Activated T-cell treated with anti-CD3 and anti-CD28 coated beads, Interleukin-2, amount 50 U/mL, for 4 hours (primary cell): ENCODE data around the gene IL10RB. TPM values are rescaled to one million over a fixed set of nuclear protein-coding genes. Genes with fewer than 3 reads are reported as not detected.
A peak's percentile ranks its signal among the peaks of the same experiment; 100 is the strongest.

ENCODE experiments used
- ATAC-seq, 2 donors: fragments of 200-7000 bp; cut with Tn5 transposase; one replicate each; pipeline ENCODE4 v1.10.0; 2021
- DNase-seq: peaks from one replicate; pipeline ENCODE4 v3.0.0-alpha.2; 2020
- H3K27me3 Mint-ChIP-seq: one replicate; pipeline ENCODE4 v1.8.0; 2021; ENCODE audit warnings: low read depth, mixed read lengths
- H3K36me3 Mint-ChIP-seq: one replicate; pipeline ENCODE4 v1.8.0; 2022; ENCODE audit warnings: mixed read lengths; ENCODE audit not compliant: insufficient read depth
- H3K4me1 Mint-ChIP-seq: one replicate; pipeline ENCODE4 v1.8.0; 2021; ENCODE audit warnings: low read depth, mixed read lengths
- H3K4me3 Mint-ChIP-seq: one replicate; pipeline ENCODE4 v1.8.0; 2021; ENCODE audit warnings: mild to moderate bottlenecking, moderate library complexity, mixed read lengths
- H3K9me3 Mint-ChIP-seq: one replicate; pipeline ENCODE4 v1.8.0; 2021; ENCODE audit warnings: mixed read lengths
- total RNA-seq, 3 donors: library from RNA; stranded (reverse); gene quantifications; one replicate each; pipeline ENCODE4 v1.2.1, GENCODE V29; 2021

IL10RB gene
- total RNA-seq, 3 donors from 2014 or later = 9.3 to 11.6 (median 10.2) TPM

- DNase-seq = no peak
- Mint-ChIP-seq H3K36me3 (peaks cover 16% of the 10 kb centered on the region), H3K4me3 (no peak overlapping the region), H3K27me3 (no peaks in the 10 kb centered on the region), H3K9me3 (no peaks in the 10 kb centered on the region), H3K4me1 (peaks cover 19% of the 10 kb centered on the region)
- ATAC-seq = no peak
Measured at GRCh38 chr21:33291686-33292085, 25.5 kb downstream of the IL10RB start.

- no peaks in the 10 kb centered on the region for H3K9me3 Mint-ChIP-seq
- H3K4me1 Mint-ChIP-seq = peaks cover 22% of the 10 kb centered on the region
- no peak overlapping the region for H3K4me3 Mint-ChIP-seq
- no peak for ATAC-seq
- no peaks in the 10 kb centered on the region for H3K27me3 Mint-ChIP-seq
- DNase-seq = no peak
- peaks cover 19% of the 10 kb centered on the region for H3K36me3 Mint-ChIP-seq
Measured at GRCh38 chr21:33292724-33293123, 26.6 kb downstream of the IL10RB start.

GRCh38 chr21:33293136-33293535, 27.0 kb downstream of the IL10RB start:
- H3K4me1 Mint-ChIP-seq = peaks cover 26% of the 10 kb centered on the region
- ATAC-seq (no peak), DNase-seq (no peak)
- no peak overlapping the region for H3K4me3 Mint-ChIP-seq
- H3K36me3 Mint-ChIP-seq = peaks cover 20% of the 10 kb centered on the region
- no peaks in the 10 kb centered on the region for H3K27me3 Mint-ChIP-seq
- no peaks in the 10 kb centered on the region for H3K9me3 Mint-ChIP-seq

- Mint-ChIP-seq H3K9me3 (no peaks in the 10 kb centered on the region), H3K4me1 (peaks cover 31% of the 10 kb centered on the region), H3K36me3 (peaks cover 21% of the 10 kb centered on the region), H3K4me3 (no peak overlapping the region), H3K27me3 (no peaks in the 10 kb centered on the region)
- ATAC-seq (peak; percentile 35 to 43), DNase-seq (no peak)
Measured at GRCh38 chr21:33293811-33294216, 27.6 kb downstream of the IL10RB start.

- DNase-seq (no peak), ATAC-seq (no peak)
- Mint-ChIP-seq H3K27me3 (no peaks in the 10 kb centered on the region), H3K4me3 (no peak overlapping the region), H3K36me3 (peaks cover 17% of the 10 kb centered on the region), H3K4me1 (peaks cover 54% of the 10 kb centered on the region), H3K9me3 (no peaks in the 10 kb centered on the region)
Measured at GRCh38 chr21:33296156-33296555, 30.0 kb downstream of the IL10RB start.

- ATAC-seq (peak; percentile 82 to 85), DNase-seq (peak; percentile 18)
- H3K4me3 Mint-ChIP-seq = peak overlapping the region; percentile 53
- peaks cover 11% of the 10 kb centered on the region for H3K36me3 Mint-ChIP-seq
- H3K9me3 Mint-ChIP-seq = no peaks in the 10 kb centered on the region
- H3K27me3 Mint-ChIP-seq = no peaks in the 10 kb centered on the region
- peaks cover 46% of the 10 kb centered on the region for H3K4me1 Mint-ChIP-seq
Measured at GRCh38 chr21:33299181-33299752, 33.1 kb downstream of the IL10RB start.

GRCh38 chr21:33300701-33301631, 34.8 kb downstream of the IL10RB start:
- Mint-ChIP-seq H3K4me1 (peaks cover 50% of the 10 kb centered on the region), H3K4me3 (no peak overlapping the region), H3K9me3 (no peaks in the 10 kb centered on the region), H3K36me3 (peaks cover 5% of the 10 kb centered on the region), H3K27me3 (no peaks in the 10 kb centered on the region)
- DNase-seq (no peak), ATAC-seq (no peak)

- no peak for DNase-seq
- H3K4me1 Mint-ChIP-seq = peaks cover 50% of the 10 kb centered on the region
- no peak for ATAC-seq
- H3K4me3 Mint-ChIP-seq = no peak overlapping the region
- no peaks in the 10 kb centered on the region for H3K27me3 Mint-ChIP-seq
- no peaks in the 10 kb centered on the region for H3K9me3 Mint-ChIP-seq
- H3K36me3 Mint-ChIP-seq = peaks cover 5% of the 10 kb centered on the region
Measured at GRCh38 chr21:33301632-33302002, 35.5 kb downstream of the IL10RB start.

- ATAC-seq (no peak), DNase-seq (no peak)
- H3K27me3 Mint-ChIP-seq = no peaks in the 10 kb centered on the region
- H3K9me3 Mint-ChIP-seq = no peaks in the 10 kb centered on the region
- H3K36me3 Mint-ChIP-seq = peaks cover 4% of the 10 kb centered on the region
- H3K4me3 Mint-ChIP-seq = no peak overlapping the region
- H3K4me1 Mint-ChIP-seq = peaks cover 50% of the 10 kb centered on the region
Measured at GRCh38 chr21:33302055-33302454, 35.9 kb downstream of the IL10RB start.

GRCh38 chr21:33302796-33303195, 36.6 kb downstream of the IL10RB start:
- no peak for ATAC-seq
- no peak for DNase-seq
- Mint-ChIP-seq H3K4me3 (no peak overlapping the region), H3K36me3 (peaks cover 2% of the 10 kb centered on the region), H3K27me3 (no peaks in the 10 kb centered on the region), H3K4me1 (peaks cover 47% of the 10 kb centered on the region), H3K9me3 (no peaks in the 10 kb centered on the region)

GRCh38 chr21:33305344-33305671, 39.1 kb downstream of the IL10RB start:
- H3K36me3 Mint-ChIP-seq = no peaks in the 10 kb centered on the region
- H3K9me3 Mint-ChIP-seq = peaks cover 4% of the 10 kb centered on the region
- H3K4me3 Mint-ChIP-seq = no peak overlapping the region
- DNase-seq (no peak), ATAC-seq (no peak)
- no peaks in the 10 kb centered on the region for H3K27me3 Mint-ChIP-seq
- H3K4me1 Mint-ChIP-seq = peaks cover 36% of the 10 kb centered on the region

- DNase-seq = no peak
- H3K9me3 Mint-ChIP-seq = peaks cover 4% of the 10 kb centered on the region
- ATAC-seq = no peak
- no peaks in the 10 kb centered on the region for H3K36me3 Mint-ChIP-seq
- no peaks in the 10 kb centered on the region for H3K27me3 Mint-ChIP-seq
- peaks cover 30% of the 10 kb centered on the region for H3K4me1 Mint-ChIP-seq
- H3K4me3 Mint-ChIP-seq = no peak overlapping the region
Measured at GRCh38 chr21:33305938-33306337, 39.8 kb downstream of the IL10RB start.

- Mint-ChIP-seq H3K27me3 (no peaks in the 10 kb centered on the region), H3K9me3 (peaks cover 9% of the 10 kb centered on the region), H3K4me1 (peaks cover 19% of the 10 kb centered on the region), H3K36me3 (no peaks in the 10 kb centered on the region), H3K4me3 (no peak overlapping the region)
- DNase-seq (no peak), ATAC-seq (peak in 1 of 2 donors; percentile 30)
Measured at GRCh38 chr21:33308586-33309490, 42.7 kb downstream of the IL10RB start.

- no peak for DNase-seq
- peaks cover 9% of the 10 kb centered on the region for H3K9me3 Mint-ChIP-seq
- peaks cover 15% of the 10 kb centered on the region for H3K4me1 Mint-ChIP-seq
- no peaks in the 10 kb centered on the region for H3K27me3 Mint-ChIP-seq
- no peak overlapping the region for H3K4me3 Mint-ChIP-seq
- H3K36me3 Mint-ChIP-seq = no peaks in the 10 kb centered on the region
- ATAC-seq = no peak
Measured at GRCh38 chr21:33309778-33310177, 43.6 kb downstream of the IL10RB start.
